NB4 (cell line): ENCODE results near the gene ROR2.

Experiments used
- CTCF ChIP-seq: IDR thresholded peaks from one replicate; pipeline ENCODE4 v1.5.1; 2012; ENCODE audit warnings: low read depth, low read length
- MYC ChIP-seq: IDR thresholded peaks from 2 replicates; pipeline ENCODE4 v1.6.1; 2011; ENCODE audit warnings: low read depth, low read length
- POLR2A ChIP-seq: IDR thresholded peaks from 2 replicates; pipeline ENCODE4 v1.6.1; 2011; ENCODE audit warnings: mild to moderate bottlenecking; ENCODE audit not compliant: insufficient read length; ENCODE audit errors: extremely low read depth
- TF ChIP-seq, protein P1 (sequence below): IDR thresholded peaks from 2 replicates; pipeline ENCODE4 v1.6.1; 2011; ENCODE audit warnings: low read depth, low read length

GRCh38 chr9:91864380-91864779 lies 85.6 kb downstream of the ROR2 start:
- no peak for TF ChIP-seq POLR2A
- no peak for TF ChIP-seq MYC
- no peak for TF ChIP-seq CTCF
- TF ChIP-seq, protein P1, sequence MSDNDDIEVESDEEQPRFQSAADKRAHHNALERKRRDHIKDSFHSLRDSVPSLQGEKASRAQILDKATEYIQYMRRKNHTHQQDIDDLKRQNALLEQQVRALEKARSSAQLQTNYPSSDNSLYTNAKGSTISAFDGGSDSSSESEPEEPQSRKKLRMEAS = no peak
